HepG2 (cell line): Measurements from ENCODE around the gene LRIF1. TPM values are rescaled to one million over a fixed set of nuclear protein-coding genes. Genes with fewer than 3 reads are reported as not detected.

Source experiments
- ARNT2 ChIP-seq: sonication (generic); formaldehyde crosslinking; IDR thresholded peaks from 2 replicates; pipeline ENCODE4 v1.8.0; 2022; ENCODE audit warnings: mild to moderate bottlenecking, low read depth, missing genetic modification reagents, moderate library complexity
- ATF5 ChIP-seq: sonication (generic); formaldehyde crosslinking; IDR thresholded peaks from 2 replicates; pipeline ENCODE4 v1.4.0; 2020; ENCODE audit warnings: mild to moderate bottlenecking, low read depth, missing genetic modification reagents
- GMEB2 ChIP-seq: IDR thresholded peaks from 2 replicates; pipeline ENCODE4 v1.6.1; 2016; ENCODE audit warnings: missing biosample characterization, missing genetic modification reagents, low read depth
- HOXA9 ChIP-seq: sonication (generic); formaldehyde crosslinking; IDR thresholded peaks from 2 replicates; pipeline ENCODE4 v1.8.1; 2022; ENCODE audit warnings: missing genetic modification reagents, mild to moderate bottlenecking, moderate library complexity, borderline replicate concordance
- ISL2 ChIP-seq: sonication (generic); formaldehyde crosslinking; IDR thresholded peaks from 2 replicates; pipeline ENCODE4 v1.5.0; 2020; ENCODE audit warnings: missing genetic modification reagents
- KDM3A ChIP-seq: IDR thresholded peaks from 2 replicates; pipeline ENCODE4 v1.6.1; 2018; ENCODE audit warnings: low read depth, missing compliant biosample characterization
- NFKB2 ChIP-seq: sonication (generic); formaldehyde crosslinking; IDR thresholded peaks from 2 replicates; pipeline ENCODE4 v1.4.0; 2020; ENCODE audit warnings: missing genetic modification reagents, borderline replicate concordance
- NKX3-1 ChIP-seq: sonication (generic); formaldehyde crosslinking; IDR thresholded peaks from 2 replicates; pipeline ENCODE4 v1.5.0; 2020; ENCODE audit warnings: missing genetic modification reagents
- PAX8 ChIP-seq: sonication (generic); formaldehyde crosslinking; IDR thresholded peaks from 2 replicates; pipeline ENCODE4 v1.8.0; 2022; ENCODE audit warnings: mild to moderate bottlenecking, missing genetic modification reagents, borderline replicate concordance
- PREB ChIP-seq: sonication (generic); formaldehyde crosslinking; IDR thresholded peaks from 2 replicates; pipeline ENCODE4 v1.4.0; 2020; ENCODE audit warnings: missing genetic modification reagents
- RORA ChIP-seq: sonication (generic); formaldehyde crosslinking; IDR thresholded peaks from 2 replicates; pipeline ENCODE4 v1.5.0; 2020; ENCODE audit warnings: mild to moderate bottlenecking, missing genetic modification reagents, moderate library complexity
- TOPORS ChIP-seq: sonication (generic); formaldehyde crosslinking; IDR thresholded peaks from 2 replicates; pipeline ENCODE4 v1.8.0; 2023; ENCODE audit warnings: mild to moderate bottlenecking, missing genetic modification reagents
- TP53 ChIP-seq: sonication (generic); formaldehyde crosslinking; conservative IDR thresholded peaks from 2 replicates; pipeline ENCODE4 v1.4.0; 2020; ENCODE audit warnings: missing genetic modification reagents
- ZFP62 ChIP-seq: sonication (generic); formaldehyde crosslinking; IDR thresholded peaks from 2 replicates; pipeline ENCODE4 v1.4.0; 2020; ENCODE audit warnings: missing genetic modification reagents
- ZNF12 ChIP-seq: sonication (generic); formaldehyde crosslinking; IDR thresholded peaks from 2 replicates; pipeline ENCODE4 v1.5.0; 2020; ENCODE audit warnings: missing genetic modification reagents
- ZNF235 ChIP-seq: sonication (generic); formaldehyde crosslinking; IDR thresholded peaks from 2 replicates; pipeline ENCODE4 v1.8.1; 2023; ENCODE audit warnings: mild to moderate bottlenecking, missing genetic modification reagents, borderline replicate concordance
- ZNF281 ChIP-seq: sonication (generic); formaldehyde crosslinking; IDR thresholded peaks from 2 replicates; pipeline ENCODE4 v1.4.0; 2020; ENCODE audit warnings: missing genetic modification reagents, borderline replicate concordance
- ZNF709 ChIP-seq: sonication (generic); formaldehyde crosslinking; IDR thresholded peaks from 2 replicates; pipeline ENCODE4 v1.5.0; 2020; ENCODE audit warnings: mild to moderate bottlenecking, missing genetic modification reagents
- ZNF891 ChIP-seq: sonication (generic); formaldehyde crosslinking; IDR thresholded peaks from 2 replicates; pipeline ENCODE4 v1.5.0; 2020; ENCODE audit warnings: mild to moderate bottlenecking, missing genetic modification reagents
- ZXDC ChIP-seq: sonication (generic); formaldehyde crosslinking; IDR thresholded peaks from 2 replicates; pipeline ENCODE4 v1.5.0; 2020; ENCODE audit warnings: mild to moderate bottlenecking, missing genetic modification reagents
- polyA plus RNA-seq, 8 experiments: library from polyadenylated mRNA; depleted of rRNA in 3 of 8; stranded (reverse) in 7 of 8; unstranded in 1 of 8; fragments of >200 nt; fragmentation: Illumina TruSeq in 4 of 8; extraction: Trizol in 4 of 8; gene quantifications; 2 replicates each; pipeline versions ENCODE4 v1.2.1 to v1.2.3, GENCODE V29; 2011 to 2016; ENCODE audit warnings: low read depth in 4 of 8, missing spikeins in 1 of 8, mixed read lengths in 1 of 8; ENCODE audit not compliant: insufficient read depth in 1 of 8
- total RNA-seq, 5 experiments: library from RNA; depleted of rRNA; stranded (reverse); fragments of >200 nt; fragmentation: Illumina TruSeq; extraction: Trizol; gene quantifications; 2 replicates each; pipeline ENCODE4 v1.2.3, GENCODE V29; 2016; ENCODE audit warnings: low read depth in 1 of 5

The LRIF1 gene
- total and polyA plus RNA-seq, 2 of the 13 experiments (the other 11 are each of a cell fraction or from before 2014, with no cell fraction given): 18.4 to 42.4 TPM

- TF ChIP-seq ZFP62 (CRISPR knock-in tag): no peak
- TF ChIP-seq ZNF235: peak; percentile 74; the same call in 1 of the 2 replicates
- TF ChIP-seq KDM3A: 0 out of 2 replicates have a peak, but pooled peaks have one; percentile 42
- TF ChIP-seq ZNF891 (CRISPR knock-in tag): peak; percentile 50; the same call in 1 of the 2 replicates
- TF ChIP-seq TP53 (CRISPR knock-in tag): 0 out of 2 replicates have a peak, but pooled peaks have one; percentile 20
- peak; percentile 28; the same call in 1 of the 2 replicates for TF ChIP-seq ZNF12
- peak; percentile 78; the same call in 1 of the 2 replicates for TF ChIP-seq ARNT2
- TF ChIP-seq ZNF709 (CRISPR knock-in tag): no peak; the same call in 1 of the 2 replicates
- no peak for TF ChIP-seq TOPORS (CRISPR knock-in tag)
- TF ChIP-seq ZXDC (CRISPR knock-in tag): 0 out of 2 replicates have a peak, but pooled peaks have one; percentile 62
- TF ChIP-seq PREB (CRISPR knock-in tag): no peak
- peak; percentile 77; the same call in 1 of the 2 replicates for TF ChIP-seq NKX3-1 (CRISPR knock-in tag)
- TF ChIP-seq HOXA9 (CRISPR knock-in tag): no peak
- peak; percentile 18 for TF ChIP-seq NFKB2 (CRISPR knock-in tag)
- no peak for TF ChIP-seq PAX8 (CRISPR knock-in tag)
- TF ChIP-seq GMEB2 (CRISPR knock-in tag): peak; percentile 17; the same call in 1 of the 2 replicates
- TF ChIP-seq ATF5: 0 out of 2 replicates have a peak, but pooled peaks have one; percentile 41
- TF ChIP-seq RORA (CRISPR knock-in tag): peak; percentile 87
- peak; percentile 53; the same call in 1 of the 2 replicates for TF ChIP-seq ZNF281 (CRISPR knock-in tag)
- no peak for TF ChIP-seq ISL2 (CRISPR knock-in tag)
These were observed 631 bp downstream of the LRIF1 start (continued) for GRCh38 chr1:110962892-110963690.
